Spleen (tissue), 7 donors: ENCODE data around the gene RUFY3.

Experiments used
- POLR2A ChIP-seq, 3 donors: fragments of 450-650 bp; IDR thresholded peaks; one replicate each; pipeline ENCODE4 v1.5.1; 2017; ENCODE audit warnings: antibody characterized with exemption in 3 of 3, mild to moderate bottlenecking in 1 of 3
- POLR2AphosphoS5 ChIP-seq, 3 donors: sonication (generic); formaldehyde crosslinking; IDR thresholded peaks; one replicate each; pipeline ENCODE4 v1.5.1; 2017; ENCODE audit warnings: antibody characterized with exemption in 3 of 3
- TF ChIP-seq, protein P1 (sequence below), 11 experiments: fragments of 200-600 bp in 7 of 11; fragments of 450-650 bp in 4 of 11; sonication (generic) in 4 of 11; IDR thresholded peaks in 8 of 11; conservative IDR thresholded peaks in 3 of 11; 1 replicate in 7 of 11; 2 replicates in 4 of 11; pipeline versions ENCODE4 v1.4.0 to v1.8.0; 2016 to 2021; ENCODE audit warnings: antibody characterized with exemption in 11 of 11, inconsistent platforms in 4 of 11, mild to moderate bottlenecking in 1 of 11
- donor health status: DM: no; HTN: no; CAD: no; lungs with moderate emphysema.
- donor health status: DM: no; HTN: no; CAD: no.
- donor health status: DM: no; HTN: no; CAD: no.

DNA sequence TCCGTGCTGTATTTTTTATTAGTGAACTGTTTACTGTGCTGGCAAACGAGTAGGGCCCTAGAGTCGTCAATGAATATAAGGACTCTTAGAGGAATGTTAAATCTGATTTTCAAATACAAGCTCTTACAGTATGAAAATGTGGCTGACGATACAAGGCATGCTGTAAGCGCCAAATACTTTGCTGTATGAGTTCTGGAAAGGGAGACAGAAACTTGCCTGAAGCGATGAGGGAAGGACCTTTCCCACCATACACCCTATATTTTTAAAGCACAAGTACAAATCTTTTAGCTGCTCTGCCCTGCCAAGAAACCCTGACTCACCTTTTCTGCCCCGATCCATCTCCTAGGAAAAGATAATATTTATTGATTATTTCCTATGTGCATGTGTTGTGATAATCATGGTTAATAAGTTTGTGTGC is 15.7 kb upstream of the RUFY3 start:
- TF ChIP-seq, protein P1, sequence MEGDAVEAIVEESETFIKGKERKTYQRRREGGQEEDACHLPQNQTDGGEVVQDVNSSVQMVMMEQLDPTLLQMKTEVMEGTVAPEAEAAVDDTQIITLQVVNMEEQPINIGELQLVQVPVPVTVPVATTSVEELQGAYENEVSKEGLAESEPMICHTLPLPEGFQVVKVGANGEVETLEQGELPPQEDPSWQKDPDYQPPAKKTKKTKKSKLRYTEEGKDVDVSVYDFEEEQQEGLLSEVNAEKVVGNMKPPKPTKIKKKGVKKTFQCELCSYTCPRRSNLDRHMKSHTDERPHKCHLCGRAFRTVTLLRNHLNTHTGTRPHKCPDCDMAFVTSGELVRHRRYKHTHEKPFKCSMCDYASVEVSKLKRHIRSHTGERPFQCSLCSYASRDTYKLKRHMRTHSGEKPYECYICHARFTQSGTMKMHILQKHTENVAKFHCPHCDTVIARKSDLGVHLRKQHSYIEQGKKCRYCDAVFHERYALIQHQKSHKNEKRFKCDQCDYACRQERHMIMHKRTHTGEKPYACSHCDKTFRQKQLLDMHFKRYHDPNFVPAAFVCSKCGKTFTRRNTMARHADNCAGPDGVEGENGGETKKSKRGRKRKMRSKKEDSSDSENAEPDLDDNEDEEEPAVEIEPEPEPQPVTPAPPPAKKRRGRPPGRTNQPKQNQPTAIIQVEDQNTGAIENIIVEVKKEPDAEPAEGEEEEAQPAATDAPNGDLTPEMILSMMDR (IDR thresholded peaks at IDR 0.05 in 8 of 11, conservative IDR thresholded peaks at IDR 0.05 in 3 of 11) = no peak
- TF ChIP-seq POLR2AphosphoS5 (IDR thresholded peaks at IDR 0.05) (no peak), POLR2A (IDR thresholded peaks at IDR 0.05) (no peak)
